Measurements from ENCODE around the gene TAF10.

- TF ChIP-seq CTCF (conservative IDR thresholded peaks at IDR 0.05) (no peak), EZH2 (IDR thresholded peaks at IDR 0.05; ENCODE audit: low read depth) (no peak)
Observed at GRCh38 chr11:6599449-6599848, 12.6 kb downstream of the TAF10 start.

Data from PC-9 (cell line).